Effector CD4-positive, alpha-beta T cell (primary cell): ENCODE data around the gene NFATC1.

Experiments
- DNase-seq: peaks from one replicate; pipeline ENCODE4 v3.0.0-alpha.2; 2020
- total RNA-seq: gene quantifications from one replicate; lab custom pipeline; 2026; lab: John Stamatoyannopoulos, UW

Gene NFATC1
- 133 reads per million, percentile 87 among the genes with 10 or more reads in this experiment for total RNA-seq

GRCh38 chr18:79395761-79396404 is at the start of gene NFATC1:
Gene NFATC1 (plus strand): TSS chr18:79395930. CDS start chr18:79396225, 295 bp downstream.
- DNase-seq: peak; percentile 83

GRCh38 chr18:79345981-79346380 is 49.7 kb upstream of the NFATC1 start:
- DNase-seq: no peak

DNA sequence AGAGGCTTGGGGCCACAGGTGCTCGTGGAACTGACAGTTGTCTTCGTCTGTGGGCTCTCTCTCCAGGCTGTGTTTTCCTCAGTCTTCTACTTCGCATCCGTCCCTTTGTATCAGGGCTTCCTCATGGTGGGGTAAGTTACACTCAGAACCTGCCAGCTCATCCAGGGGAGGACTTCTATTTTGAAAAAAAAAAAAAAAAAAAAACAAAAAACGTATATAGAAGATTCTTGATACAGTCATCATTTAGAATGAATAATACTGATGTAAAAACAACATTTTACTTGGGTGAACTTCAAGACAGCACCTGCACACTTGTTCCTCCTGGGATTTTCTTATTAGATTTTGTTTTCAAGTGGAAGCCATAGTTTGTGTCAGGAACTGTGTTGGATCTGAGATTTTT is 47.7 kb upstream of the NFATC1 start:
- DNase-seq: no peak

DNA sequence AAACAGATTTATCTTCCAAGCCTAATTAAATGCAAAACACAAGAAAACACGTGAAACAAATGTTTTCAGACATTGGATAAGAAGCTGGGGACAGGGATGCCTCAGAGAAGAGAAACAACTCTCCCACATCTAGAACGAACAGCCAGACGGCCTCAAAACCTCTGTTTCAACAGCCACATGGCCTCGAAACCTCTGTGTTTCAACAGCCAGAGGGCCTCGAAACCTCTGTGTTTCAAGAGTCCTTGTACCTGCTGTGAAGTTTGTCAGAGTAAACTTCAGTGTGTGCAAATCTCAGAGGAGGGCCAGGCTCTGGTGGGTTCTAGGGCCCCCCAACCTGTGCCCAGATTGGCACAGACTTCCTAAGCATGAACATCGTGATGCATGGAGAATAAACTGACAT is 43.3 kb upstream of the NFATC1 start:
- no peak for DNase-seq

- no peak for DNase-seq
These were observed 42.5 kb upstream of the NFATC1 start for GRCh38 chr18:79353267-79353666.

- no peak for DNase-seq
These were observed 41.4 kb upstream of the NFATC1 start for GRCh38 chr18:79354350-79354749.

- DNase-seq: no peak
These were observed 40.0 kb upstream of the NFATC1 start for GRCh38 chr18:79355433-79356335.

- DNase-seq: no peak
These were observed 39.3 kb upstream of the NFATC1 start for GRCh38 chr18:79356435-79356834.

DNA sequence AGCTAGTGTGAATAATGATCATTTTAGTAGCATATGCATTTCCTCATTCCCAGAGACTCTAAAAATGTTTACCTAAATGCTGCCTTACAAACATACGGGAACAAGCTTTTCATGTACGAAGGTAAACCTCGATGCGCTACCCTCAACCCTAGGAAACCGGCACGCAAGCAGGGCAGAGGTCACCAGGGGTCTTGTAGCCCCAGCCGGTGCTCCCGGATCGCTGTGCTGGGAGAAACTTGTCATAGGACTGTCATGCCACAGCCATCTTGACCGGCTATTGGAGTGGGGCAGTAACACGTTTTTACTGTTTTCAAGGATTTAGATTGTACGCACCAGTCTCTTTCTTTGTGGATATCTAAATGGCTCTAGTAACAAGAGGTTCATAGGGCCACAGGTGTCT is 34.8 kb upstream of the NFATC1 start:
- no peak for DNase-seq

DNA sequence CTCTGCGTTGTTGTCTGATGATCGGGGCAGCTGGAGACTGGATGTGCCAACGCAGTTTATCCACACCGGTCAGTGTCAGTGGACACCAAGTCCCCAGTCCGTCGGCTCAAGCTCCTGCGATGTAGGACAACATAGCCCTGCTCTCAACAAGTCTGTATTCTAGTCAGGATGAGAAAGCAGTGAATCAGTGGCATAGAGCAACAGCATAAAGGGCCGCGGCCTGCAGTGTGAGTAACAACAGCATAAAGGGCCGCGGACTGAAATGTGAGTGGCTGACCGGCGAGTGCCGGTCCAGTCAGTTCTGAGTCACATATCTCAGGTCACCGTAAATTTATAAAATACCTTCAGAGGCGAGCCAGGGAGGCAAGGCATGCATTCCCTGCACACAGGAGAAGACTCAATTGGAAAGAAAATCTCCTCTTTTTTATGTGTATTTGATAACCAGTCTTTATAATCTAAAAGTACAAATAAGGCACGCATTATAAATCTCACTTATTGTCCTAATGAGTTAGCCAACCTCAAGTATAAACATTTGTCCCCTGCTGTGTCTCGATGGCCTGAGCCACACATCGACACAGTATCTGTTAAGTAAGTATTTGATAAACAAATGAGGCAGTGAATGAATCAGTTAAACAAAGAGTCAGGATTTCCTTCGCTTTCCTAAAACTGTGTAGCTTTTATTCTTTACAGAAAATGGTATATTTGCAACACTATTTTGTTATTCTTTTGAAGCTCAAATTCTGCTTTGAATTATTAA is 33.8 kb upstream of the NFATC1 start:
- DNase-seq: no peak

GRCh38 chr18:79365701-79366100 is 30.0 kb upstream of the NFATC1 start:
- no peak for DNase-seq

- no peak for DNase-seq
These were observed 29.3 kb upstream of the NFATC1 start for GRCh38 chr18:79366177-79367094.

- no peak for DNase-seq
These were observed 28.2 kb upstream of the NFATC1 start for GRCh38 chr18:79367480-79367879.

DNA sequence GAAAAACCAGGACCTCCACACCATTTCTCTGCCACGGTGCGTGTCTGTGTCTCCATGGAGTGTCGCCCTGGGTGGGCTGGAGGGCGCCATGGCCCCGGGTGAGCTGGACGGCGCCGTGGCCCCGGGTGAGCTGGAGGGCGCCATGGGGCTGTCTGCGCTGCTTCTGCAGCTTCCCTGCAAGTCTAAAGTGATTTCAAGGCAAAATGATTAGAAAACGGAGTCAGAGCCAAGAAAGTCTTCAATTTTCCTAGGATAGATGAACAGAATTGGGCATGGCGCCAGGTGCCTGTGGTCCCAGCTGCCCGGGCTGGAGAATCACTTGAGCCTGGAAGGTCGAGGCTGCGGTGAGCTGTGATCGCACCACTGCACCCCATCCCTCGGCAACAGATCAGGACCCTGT is 27.7 kb upstream of the NFATC1 start:
- DNase-seq: no peak

- no peak for DNase-seq
These were observed 27.0 kb upstream of the NFATC1 start for GRCh38 chr18:79368681-79369080.

DNA sequence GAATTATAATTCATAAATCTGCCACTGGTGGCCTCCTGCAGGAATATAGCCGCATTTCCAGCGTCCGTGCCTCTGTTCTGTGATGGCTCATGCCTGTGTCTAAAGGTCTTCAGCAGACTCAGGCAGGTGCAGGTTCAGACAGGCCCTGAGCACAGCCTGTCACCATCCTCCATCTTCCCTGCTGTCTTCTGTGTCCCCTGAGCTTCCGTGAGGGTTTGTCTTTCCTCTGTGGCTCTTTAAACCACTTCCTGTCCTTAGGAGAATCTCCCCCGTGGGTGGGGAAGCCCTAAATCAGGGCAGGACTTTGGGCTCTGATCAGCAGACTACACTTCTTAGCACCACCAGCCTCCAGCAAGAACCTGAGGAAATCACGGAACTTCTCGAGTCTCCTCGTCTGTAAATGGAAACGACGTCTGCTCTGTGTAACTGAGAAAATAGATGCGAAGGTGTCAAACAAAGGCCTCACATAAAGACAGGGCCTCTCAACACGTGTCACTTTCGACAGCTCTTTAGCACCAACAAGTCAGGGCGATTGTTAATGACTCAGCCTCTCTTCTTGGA is 24.1 kb upstream of the NFATC1 start:
- DNase-seq: no peak

- DNase-seq: no peak
These were observed 23.3 kb upstream of the NFATC1 start for GRCh38 chr18:79372461-79372860.

DNA sequence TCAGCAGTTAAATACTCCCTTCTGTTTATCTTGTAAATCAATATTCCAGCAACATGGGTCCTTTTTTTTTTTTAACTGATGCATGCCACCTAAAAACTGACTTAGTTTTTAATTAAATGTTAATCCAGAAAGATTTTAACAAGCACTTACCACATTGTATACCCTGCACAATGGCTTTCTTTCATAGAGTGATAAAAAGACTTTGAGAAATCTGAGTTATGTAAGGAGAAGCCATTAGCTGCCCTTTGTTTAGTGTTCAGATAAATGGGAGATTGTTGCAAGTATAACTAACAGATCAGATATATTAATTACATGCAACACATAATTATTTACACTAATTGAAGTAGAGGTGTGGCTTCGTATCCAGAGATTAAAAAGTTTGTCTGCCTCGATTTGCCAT is 22.7 kb upstream of the NFATC1 start:
- no peak for DNase-seq

DNA sequence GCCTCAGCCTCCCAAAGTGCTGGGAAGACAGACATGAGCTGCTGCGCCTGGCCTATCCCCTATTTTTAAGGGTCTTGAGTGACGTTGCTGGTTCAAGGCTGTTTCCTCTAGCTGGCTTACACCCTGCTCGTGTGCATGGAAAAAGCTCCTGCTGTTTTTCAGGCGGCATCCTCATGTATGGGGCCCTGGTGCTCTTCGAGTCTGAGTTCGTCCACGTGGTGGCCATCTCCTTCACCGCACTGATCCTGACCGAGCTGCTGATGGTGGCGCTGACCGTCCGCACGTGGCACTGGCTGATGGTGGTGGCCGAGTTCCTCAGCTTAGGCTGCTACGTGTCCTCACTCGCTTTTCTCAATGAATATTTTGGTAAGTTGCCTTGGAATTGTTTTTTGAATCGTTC is 22.0 kb upstream of the NFATC1 start:
- no peak for DNase-seq

GRCh38 chr18:79374408-79375171 is 21.1 kb upstream of the NFATC1 start:
- no peak for DNase-seq
